ENCODE results near the gene C1GALT1. TPM values are rescaled to one million over a fixed set of nuclear protein-coding genes. Genes with fewer than 3 reads are reported as not detected.
A peak's percentile ranks its signal among the peaks of the same experiment; 100 is the strongest.
"Not testable (repeated sequence)": the region's sequence is repeated elsewhere in the genome, so short reads cannot be mapped to it uniquely, and the experiment has no call there.

The C1GALT1 gene
- total RNA-seq, 2 experiments from 2014 or later = 39.0 to 39.5 TPM

GRCh38 chr7:7151865-7152264, 30.5 kb upstream of the C1GALT1 start:
- H3K4me1 Mint-ChIP-seq (ENCODE audit: low read depth) = peaks cover 17% of the 10 kb centered on the region
- CTCF ChIA-PET = no interaction called here
- H3K27me3 Mint-ChIP-seq = no peaks in the 10 kb centered on the region

GRCh38 chr7:7152315-7152714, 30.0 kb upstream of the C1GALT1 start:
- H3K27ac Mint-ChIP-seq = no peak overlapping the region
- H3K36me3 Mint-ChIP-seq (ENCODE audit: low read depth) = peaks cover 3% of the 10 kb centered on the region
- no peak for TF ChIP-seq CTCF (IDR thresholded peaks at IDR 0.05)
- DNase-seq = no peak
- peaks cover 10% of the 10 kb centered on the region for H3K9me3 Mint-ChIP-seq
- ChIA-PET CTCF (interaction anchor here (1.5 kb wide), 1 partner anchor 53 kb away, joined by 3 read pairs; no protein-coding TSS in a partner anchor), POLR2A (no interaction called here)
- H3K4me1 Mint-ChIP-seq (ENCODE audit: low read depth) = peaks cover 22% of the 10 kb centered on the region
- ATAC-seq = no peak
- H3K27me3 Mint-ChIP-seq = no peaks in the 10 kb centered on the region
- intact Hi-C loops (cut with micrococcal nuclease) = no loop called here
- H3K4me3 Mint-ChIP-seq = no peak overlapping the region

More at GRCh38 chr7:7151865-7152264, 30.5 kb upstream of the C1GALT1 start:
- Mint-ChIP-seq H3K36me3 (ENCODE audit: low read depth) (peaks cover 3% of the 10 kb centered on the region), H3K4me3 (no peak overlapping the region), H3K9me3 (peaks cover 10% of the 10 kb centered on the region), H3K27ac (no peak overlapping the region)
- POLR2A ChIA-PET = no interaction called here
- no peak for TF ChIP-seq CTCF (IDR thresholded peaks at IDR 0.05)
- DNase-seq (no peak), ATAC-seq (no peak)
- intact Hi-C loops (cut with micrococcal nuclease) = no loop called here

- intact Hi-C loops (cut with micrococcal nuclease); DNase-seq; H3K4me3 Mint-ChIP-seq; ATAC-seq; H3K36me3 Mint-ChIP-seq (ENCODE audit: low read depth); H3K27me3 Mint-ChIP-seq; H3K9me3 Mint-ChIP-seq; H3K27ac Mint-ChIP-seq; POLR2A ChIA-PET: not testable (repeated sequence)
- H3K4me1 Mint-ChIP-seq (ENCODE audit: low read depth) = peaks cover 38% of the 10 kb centered on the region
- CTCF ChIA-PET = interaction anchor here (0.7 kb wide), 1 partner anchor 27 kb away, joined by 3 read pairs; no protein-coding TSS in a partner anchor
These were observed 28.0 kb upstream of the C1GALT1 start for GRCh38 chr7:7154355-7154754.

- no peak for ATAC-seq
- peaks cover 51% of the 10 kb centered on the region for H3K4me1 Mint-ChIP-seq (ENCODE audit: low read depth)
- peak overlapping the region; percentile 90 for H3K27ac Mint-ChIP-seq
- peaks cover 3% of the 10 kb centered on the region for H3K36me3 Mint-ChIP-seq (ENCODE audit: low read depth)
- H3K27me3 Mint-ChIP-seq = no peaks in the 10 kb centered on the region
- ChIA-PET CTCF (interaction anchor here (1.1 kb wide), 1 partner anchor 53 kb away, joined by 3 read pairs; no protein-coding TSS in a partner anchor), POLR2A (interaction anchor here (0.7 to 1.8 kb wide), 2 partner anchors 25 to 679 kb away, joined by 3 to 5 read pairs; partner anchors contain the start of gene C1GALT1)
- TF ChIP-seq CTCF (IDR thresholded peaks at IDR 0.05) = no peak
- H3K9me3 Mint-ChIP-seq = peaks cover 10% of the 10 kb centered on the region
- H3K4me3 Mint-ChIP-seq = peak overlapping the region; percentile 66
- no peak for DNase-seq
- intact Hi-C loops (cut with micrococcal nuclease) = no loop called here
These were observed 25.7 kb upstream of the C1GALT1 start for GRCh38 chr7:7156663-7157062.

- H3K9me3 Mint-ChIP-seq = peaks cover 10% of the 10 kb centered on the region
- H3K36me3 Mint-ChIP-seq (ENCODE audit: low read depth) = peaks cover 3% of the 10 kb centered on the region
- no peak for TF ChIP-seq CTCF (IDR thresholded peaks at IDR 0.05)
- H3K4me1 Mint-ChIP-seq (ENCODE audit: low read depth) = peaks cover 49% of the 10 kb centered on the region
- peak; percentile 77 for DNase-seq
- ChIA-PET POLR2A (interaction anchor here (0.7 to 1.8 kb wide), 5 partner anchors 18 to 679 kb away, joined by 3 to 5 read pairs (median 3); partner anchors contain the start of gene C1GALT1), CTCF (interaction anchor here (1.2 to 1.5 kb wide), 2 partner anchors 53 to 267 kb away, joined by 3 read pairs; no protein-coding TSS in a partner anchor)
- H3K27ac Mint-ChIP-seq = peak overlapping the region; percentile 90
- no peaks in the 10 kb centered on the region for H3K27me3 Mint-ChIP-seq
- peak overlapping the region; percentile 66 for H3K4me3 Mint-ChIP-seq
- intact Hi-C loops (cut with micrococcal nuclease) = no loop called here
- peak; percentile 90 for ATAC-seq
These were observed 25.0 kb upstream of the C1GALT1 start for GRCh38 chr7:7157177-7157886.

All from activated CD8-positive, alpha-beta T cell treated with anti-CD3 and anti-CD28 coated beads for 36 hours (primary cell).